Measurements from ENCODE around the gene DMAP1. TPM values are rescaled to one million over a fixed set of nuclear protein-coding genes. Genes with fewer than 3 reads are reported as not detected.
A peak's percentile ranks its signal among the peaks of the same experiment; 100 is the strongest.

DMAP1 gene
- total and polyA plus RNA-seq, 2 experiments from 2014 or later = 32.6 to 40.0 TPM

DNA sequence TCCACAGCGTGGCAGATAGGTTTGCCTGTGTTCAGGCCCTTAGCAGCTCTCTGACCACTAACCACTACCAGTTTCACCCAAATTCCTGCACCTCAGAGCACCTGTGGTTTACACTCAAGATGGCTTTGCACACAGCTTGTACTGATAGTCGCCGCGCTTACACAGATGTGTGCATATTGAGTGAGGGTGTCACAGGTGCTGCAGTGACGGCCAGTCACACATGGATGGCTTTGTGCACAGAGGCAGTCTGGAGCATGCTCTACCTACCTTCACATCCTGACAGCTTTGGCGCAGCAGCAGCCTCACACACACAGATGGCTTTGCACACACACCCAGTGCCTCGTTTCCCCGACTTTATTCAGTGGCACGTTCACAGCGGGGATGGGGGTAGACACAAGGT lies 7.5 kb downstream of the DMAP1 start:
- TF ChIP-seq, protein P1, sequence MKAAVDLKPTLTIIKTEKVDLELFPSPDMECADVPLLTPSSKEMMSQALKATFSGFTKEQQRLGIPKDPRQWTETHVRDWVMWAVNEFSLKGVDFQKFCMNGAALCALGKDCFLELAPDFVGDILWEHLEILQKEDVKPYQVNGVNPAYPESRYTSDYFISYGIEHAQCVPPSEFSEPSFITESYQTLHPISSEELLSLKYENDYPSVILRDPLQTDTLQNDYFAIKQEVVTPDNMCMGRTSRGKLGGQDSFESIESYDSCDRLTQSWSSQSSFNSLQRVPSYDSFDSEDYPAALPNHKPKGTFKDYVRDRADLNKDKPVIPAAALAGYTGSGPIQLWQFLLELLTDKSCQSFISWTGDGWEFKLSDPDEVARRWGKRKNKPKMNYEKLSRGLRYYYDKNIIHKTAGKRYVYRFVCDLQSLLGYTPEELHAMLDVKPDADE (IDR thresholded peaks at IDR 0.05) = no peak
- no peak for TF ChIP-seq STAT1 (IDR thresholded peaks at IDR 0.05; ENCODE audit: unreplicated experiment)
- no peak for TF ChIP-seq EZH2phosphoT487 (IDR thresholded peaks at IDR 0.05; ENCODE audit: unreplicated experiment)
- TF ChIP-seq, protein P2, sequence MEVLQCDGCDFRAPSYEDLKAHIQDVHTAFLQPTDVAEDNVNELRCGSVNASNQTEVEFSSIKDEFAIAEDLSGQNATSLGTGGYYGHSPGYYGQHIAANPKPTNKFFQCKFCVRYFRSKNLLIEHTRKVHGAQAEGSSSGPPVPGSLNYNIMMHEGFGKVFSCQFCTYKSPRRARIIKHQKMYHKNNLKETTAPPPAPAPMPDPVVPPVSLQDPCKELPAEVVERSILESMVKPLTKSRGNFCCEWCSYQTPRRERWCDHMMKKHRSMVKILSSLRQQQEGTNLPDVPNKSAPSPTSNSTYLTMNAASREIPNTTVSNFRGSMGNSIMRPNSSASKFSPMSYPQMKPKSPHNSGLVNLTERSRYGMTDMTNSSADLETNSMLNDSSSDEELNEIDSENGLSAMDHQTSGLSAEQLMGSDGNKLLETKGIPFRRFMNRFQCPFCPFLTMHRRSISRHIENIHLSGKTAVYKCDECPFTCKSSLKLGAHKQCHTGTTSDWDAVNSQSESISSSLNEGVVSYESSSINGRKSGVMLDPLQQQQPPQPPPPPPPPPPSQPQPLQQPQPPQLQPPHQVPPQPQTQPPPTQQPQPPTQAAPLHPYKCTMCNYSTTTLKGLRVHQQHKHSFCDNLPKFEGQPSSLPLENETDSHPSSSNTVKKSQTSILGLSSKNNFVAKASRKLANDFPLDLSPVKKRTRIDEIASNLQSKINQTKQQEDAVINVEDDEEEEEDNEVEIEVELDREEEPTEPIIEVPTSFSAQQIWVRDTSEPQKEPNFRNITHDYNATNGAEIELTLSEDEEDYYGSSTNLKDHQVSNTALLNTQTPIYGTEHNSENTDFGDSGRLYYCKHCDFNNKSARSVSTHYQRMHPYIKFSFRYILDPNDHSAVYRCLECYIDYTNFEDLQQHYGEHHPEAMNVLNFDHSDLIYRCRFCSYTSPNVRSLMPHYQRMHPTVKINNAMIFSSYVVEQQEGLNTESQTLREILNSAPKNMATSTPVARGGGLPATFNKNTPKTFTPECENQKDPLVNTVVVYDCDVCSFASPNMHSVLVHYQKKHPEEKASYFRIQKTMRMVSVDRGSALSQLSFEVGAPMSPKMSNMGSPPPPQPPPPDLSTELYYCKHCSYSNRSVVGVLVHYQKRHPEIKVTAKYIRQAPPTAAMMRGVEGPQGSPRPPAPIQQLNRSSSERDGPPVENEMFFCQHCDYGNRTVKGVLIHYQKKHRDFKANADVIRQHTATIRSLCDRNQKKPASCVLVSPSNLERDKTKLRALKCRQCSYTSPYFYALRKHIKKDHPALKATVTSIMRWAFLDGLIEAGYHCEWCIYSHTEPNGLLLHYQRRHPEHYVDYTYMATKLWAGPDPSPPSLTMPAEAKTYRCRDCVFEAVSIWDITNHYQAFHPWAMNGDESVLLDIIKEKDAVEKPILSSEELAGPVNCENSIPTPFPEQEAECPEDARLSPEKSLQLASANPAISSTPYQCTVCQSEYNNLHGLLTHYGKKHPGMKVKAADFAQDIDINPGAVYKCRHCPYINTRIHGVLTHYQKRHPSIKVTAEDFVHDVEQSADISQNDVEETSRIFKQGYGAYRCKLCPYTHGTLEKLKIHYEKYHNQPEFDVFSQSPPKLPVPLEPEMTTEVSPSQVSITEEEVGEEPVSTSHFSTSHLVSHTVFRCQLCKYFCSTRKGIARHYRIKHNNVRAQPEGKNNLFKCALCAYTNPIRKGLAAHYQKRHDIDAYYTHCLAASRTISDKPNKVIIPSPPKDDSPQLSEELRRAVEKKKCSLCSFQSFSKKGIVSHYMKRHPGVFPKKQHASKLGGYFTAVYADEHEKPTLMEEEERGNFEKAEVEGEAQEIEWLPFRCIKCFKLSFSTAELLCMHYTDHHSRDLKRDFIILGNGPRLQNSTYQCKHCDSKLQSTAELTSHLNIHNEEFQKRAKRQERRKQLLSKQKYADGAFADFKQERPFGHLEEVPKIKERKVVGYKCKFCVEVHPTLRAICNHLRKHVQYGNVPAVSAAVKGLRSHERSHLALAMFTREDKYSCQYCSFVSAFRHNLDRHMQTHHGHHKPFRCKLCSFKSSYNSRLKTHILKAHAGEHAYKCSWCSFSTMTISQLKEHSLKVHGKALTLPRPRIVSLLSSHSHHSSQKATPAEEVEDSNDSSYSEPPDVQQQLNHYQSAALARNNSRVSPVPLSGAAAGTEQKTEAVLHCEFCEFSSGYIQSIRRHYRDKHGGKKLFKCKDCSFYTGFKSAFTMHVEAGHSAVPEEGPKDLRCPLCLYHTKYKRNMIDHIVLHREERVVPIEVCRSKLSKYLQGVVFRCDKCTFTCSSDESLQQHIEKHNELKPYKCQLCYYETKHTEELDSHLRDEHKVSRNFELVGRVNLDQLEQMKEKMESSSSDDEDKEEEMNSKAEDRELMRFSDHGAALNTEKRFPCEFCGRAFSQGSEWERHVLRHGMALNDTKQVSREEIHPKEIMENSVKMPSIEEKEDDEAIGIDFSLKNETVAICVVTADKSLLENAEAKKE (CRISPR knock-in tag; IDR thresholded peaks at IDR 0.05) = no peak
- peak; percentile 42; the same call in 1 of the 2 replicates for TF ChIP-seq POLR2AphosphoS5 (IDR thresholded peaks at IDR 0.05; ENCODE audit: low read depth)
- TF ChIP-seq ZNF114 (CRISPR knock-in tag; IDR thresholded peaks at IDR 0.05) = no peak
- TF ChIP-seq NANOG (IDR thresholded peaks at IDR 0.05; ENCODE audit: borderline replicate concordance) = no peak
- no peak for TF ChIP-seq EZH2 (IDR thresholded peaks at IDR 0.05; ENCODE audit: low read depth, unreplicated experiment)
- Histone ChIP-seq H3K4me2 (no peak overlapping the region), H3K79me2 (replicated peaks; ENCODE audit: insufficient read depth) (no peaks in the 10 kb centered on the region), H3K9me2 (ENCODE audit: insufficient read depth) (0 out of 2 replicates have a peak, but pooled peaks cover 4% of the 10 kb centered on the region), H4K20me1 (replicated peaks; ENCODE audit: insufficient read depth) (peaks cover 5% of the 10 kb centered on the region; the same call in 1 of the 2 replicates), H2AFZ (no peak overlapping the region), H3K4me1 (ENCODE audit: insufficient read depth) (no peaks in the 10 kb centered on the region), H3K27ac (ENCODE audit: low read depth) (no peak overlapping the region), H3K27me3 (ENCODE audit: insufficient read depth) (no peaks in the 10 kb centered on the region), H3K4me3 (no peak overlapping the region), H3F3A (replicated peaks; ENCODE audit: low read depth) (no peaks in the 10 kb centered on the region), H3K36me3 (ENCODE audit: insufficient read depth) (peaks cover 6% of the 10 kb centered on the region; the same call in 1 of the 2 replicates)
- no peak for DNase-seq (ENCODE audit: low spot score)
- Mint-ChIP-seq H3K9me3 (peaks cover 10% of the 10 kb centered on the region), H3K27me3 (ENCODE audit: insufficient read depth, low read depth, poor library complexity) (peaks cover 16% of the 10 kb centered on the region), H3K27ac (no peak overlapping the region), H3K36me3 (ENCODE audit: low read depth) (peaks cover 62% of the 10 kb centered on the region), H3K4me3 (no peak overlapping the region), H3K4me1 (no peaks in the 10 kb centered on the region)
- no peak for ATAC-seq

Measured in GM23338 (cell line).